K562 (cell line): ENCODE measurements around the gene CELSR1. TPM values are rescaled to one million over a fixed set of nuclear protein-coding genes. Genes with fewer than 3 reads are reported as not detected.

Experiments used
- ATAC-seq: fragments of 200-7000 bp; cut with Tn5 transposase; 3 replicates; pipeline ENCODE4 v1.9.1; 2020; ENCODE audit warnings: moderate library complexity
- BruUV-seq: library from RNA; stranded (reverse); fragments of 400-500 nt; replicated peaks from 2 replicates; lab custom pipeline; 2021; lab: Mats Ljungman, UMichigan
- CTCF ChIA-PET: fragments of 300-600 bp; formaldehyde crosslinking; extraction: SDS; loops from one replicate; lab custom pipeline; 2021; ENCODE audit warnings: low intra/inter-chr PET ratio; lab: Yijun Ruan, JAX
- POLR2A ChIA-PET: fragments of 300-600, 350-650 bp; sonication (Branson Sonifier 250); formaldehyde crosslinking; extraction: SDS; loops from one replicate; lab custom pipeline; 2021; ENCODE audit warnings: antibody characterized with exemption, inconsistent platforms; lab: Yijun Ruan, JAX
- DNase-seq, 4 experiments: peaks; one replicate each; pipeline versions ENCODE4 v3.0.0 to v3.0.0-alpha.2; 2011 to 2018; ENCODE audit warnings: low spot score in 3 of 4, mixed read lengths in 3 of 4; ENCODE audit errors: extremely low read depth in 1 of 4
- FAIRE-seq: peaks from 2 replicates; lab custom pipeline; 2011; peaks lifted over from hg19 to GRCh38; lab: Jason Lieb, UNC
- H2AFZ ChIP-seq: 2 replicates; pipeline ENCODE4 v1.6.0; 2011; ENCODE audit warnings: low read depth, low read length, control low read depth, inconsistent platforms
- H3K27ac ChIP-seq: fragments of 200-600 bp; 3 replicates; pipeline ENCODE4 v1.8.0; 2011; ENCODE audit warnings: low read depth, mild to moderate bottlenecking, control low read depth, inconsistent platforms, low read length, moderate library complexity, mixed read lengths; ENCODE audit errors: extremely low read depth
- H3K27me3 ChIP-seq, 2 experiments: fragments of 300-600 bp in 1 of 2; 2 replicates in 1 of 2; 3 replicates in 1 of 2; pipeline versions ENCODE4 v1.6.0 to v1.8.0; 2011; ENCODE audit warnings: inconsistent platforms in 2 of 2, low read length in 2 of 2, mild to moderate bottlenecking in 1 of 2, mixed read lengths in 1 of 2, moderate library complexity in 1 of 2; ENCODE audit not compliant: control insufficient read depth in 2 of 2, insufficient read depth in 2 of 2
- H3K36me3 ChIP-seq: fragments of 300-600 bp; 3 replicates; pipeline ENCODE4 v1.8.0; 2011; ENCODE audit warnings: mild to moderate bottlenecking, low read length, inconsistent platforms; ENCODE audit not compliant: control insufficient read depth, insufficient read depth
- H3K4me1 ChIP-seq, 2 experiments: fragments of 200-600 bp in 1 of 2; replicated peaks in 1 of 2; 2 replicates in 1 of 2; 3 replicates in 1 of 2; pipeline versions ENCODE4 v1.5.1 to v1.8.0; 2011; ENCODE audit warnings: inconsistent platforms in 2 of 2, low read length in 2 of 2, mild to moderate bottlenecking in 1 of 2, mixed read lengths in 1 of 2, moderate library complexity in 1 of 2; ENCODE audit not compliant: control insufficient read depth in 2 of 2, insufficient read depth in 2 of 2
- H3K4me2 ChIP-seq: 2 replicates; pipeline ENCODE4 v1.6.1; 2011; ENCODE audit warnings: low read length, control low read depth, inconsistent platforms, mixed read lengths; ENCODE audit not compliant: insufficient read depth
- H3K4me3 ChIP-seq: fragments of 200-600 bp; sonication (generic), shearing (Covaris generic); 2 replicates; pipeline ENCODE4 v1.5.1; 2016; ENCODE audit warnings: control low read depth, inconsistent platforms
- H3K79me2 ChIP-seq: fragments of 200-600 bp; 3 replicates; pipeline ENCODE4 v1.8.0; 2011; ENCODE audit warnings: low read length, inconsistent platforms; ENCODE audit not compliant: control insufficient read depth, insufficient read depth
- H3K9ac ChIP-seq, 2 experiments: 2 replicates each; pipeline versions ENCODE4 v1.6.0 to v1.6.1; 2011; ENCODE audit warnings: low read depth in 2 of 2, low read length in 2 of 2, control low read depth in 1 of 2, inconsistent platforms in 1 of 2, mild to moderate bottlenecking in 1 of 2, mixed read lengths in 1 of 2; ENCODE audit not compliant: insufficient read depth in 1 of 2
- H3K9me1 ChIP-seq: one replicate; pipeline ENCODE4 v1.6.0; 2011; ENCODE audit warnings: inconsistent platforms, mild to moderate bottlenecking, low read length, moderate library complexity; ENCODE audit not compliant: control insufficient read depth, insufficient read depth
- H3K9me3 ChIP-seq: replicated peaks from 2 replicates; pipeline ENCODE4 v1.5.1; 2011; ENCODE audit warnings: low read depth, low read length, inconsistent platforms; ENCODE audit not compliant: control insufficient read depth, insufficient read depth
- H4K20me1 ChIP-seq: replicated peaks from 2 replicates; pipeline ENCODE4 v1.6.1; 2011; ENCODE audit warnings: low read length, inconsistent platforms, mixed read lengths; ENCODE audit not compliant: control insufficient read depth, insufficient read depth
- ATF4 ChIP-seq: fragments of 450-650 bp; formaldehyde crosslinking; IDR thresholded peaks from 2 replicates; pipeline ENCODE4 v1.4.0; 2022; ENCODE audit warnings: mild to moderate bottlenecking, moderate library complexity
- CEBPG ChIP-seq, 3 experiments: fragments of 200-800 bp in 1 of 3; sonication (Bioruptor generic) in 1 of 3; sonication (generic) in 1 of 3; formaldehyde crosslinking in 1 of 3; IDR thresholded peaks in 2 of 3; conservative IDR thresholded peaks in 1 of 3; 2 replicates each; pipeline versions ENCODE4 v1.6.1 to v1.8.0; 2016 to 2022; ENCODE audit warnings: missing compliant biosample characterization in 2 of 3, missing genetic modification characterization in 2 of 3, mild to moderate bottlenecking in 1 of 3, missing genetic modification reagents in 1 of 3
- MXD1 ChIP-seq: fragments of 250-450 bp; sonication (Bioruptor Pico); IDR thresholded peaks from 2 replicates; pipeline ENCODE4 v1.8.0; 2021; ENCODE audit warnings: borderline replicate concordance, mild to moderate bottlenecking, moderate library complexity; ENCODE audit not compliant: poor library complexity, severe bottlenecking
- WGBS: fragments of 100-300 bp; shearing (Covaris generic); methylation state at CpG from one replicate; pipeline ENCODE4 v1.1.6; 2016; ENCODE audit warnings: low coverage, mixed read lengths; ENCODE audit not compliant: insufficient coverage; ENCODE audit errors: missing lambda C conversion rate; 5-methylcytosine and 5-hydroxymethylcytosine counted together
- in situ Hi-C: fragments of 300-500 bp; cut with MboI; formaldehyde crosslinking; loops from 4 replicates; pipeline ENCODE4 v1.15.0; 2018; ENCODE audit warnings: inconsistent platforms, mixed read lengths
- intact Hi-C: fragments of 100-400 bp; cut with micrococcal nuclease; formaldehyde crosslinking; loops from 2 replicates; pipeline ENCODE4 v1.14.2; 2022
- polyA plus RNA-seq, 8 experiments: library from polyadenylated mRNA; depleted of rRNA in 4 of 8; stranded (reverse) in 5 of 8; unstranded in 3 of 8; fragments of >200 nt; fragmentation: Nextera tagmentation in 2 of 8; fragmentation: Illumina TruSeq in 1 of 8; extraction: Ambion mirVana in 2 of 8; extraction: Trizol in 1 of 8; gene quantifications; 2 replicates each; pipeline versions ENCODE4 v1.2.1 to v1.2.3, GENCODE V29; 2011 to 2014; ENCODE audit warnings: inconsistent platforms in 1 of 8, missing spikeins in 1 of 8
- total RNA-seq, 7 experiments: library from RNA; depleted of rRNA in 6 of 7; stranded (reverse); fragments of >200 nt in 6 of 7; fragmentation: Illumina TruSeq in 2 of 7; extraction: Trizol in 2 of 7; gene quantifications; 2 replicates each; pipeline versions ENCODE4 v1.2.1 to v1.2.3, GENCODE V29; 2011 to 2021; ENCODE audit warnings: low replicate concordance in 1 of 7

CELSR1 gene
- total and polyA plus RNA-seq, 9 of the 15 experiments (the other 6 are each of a cell fraction or from before 2014, with no cell fraction given) = under 0.01 to 0.09 TPM; not detected in 7

GRCh38 chr22:46480396-46480795, 57.0 kb downstream of the CELSR1 start:
- ATAC-seq (no peak), DNase-seq (no peak), FAIRE-seq (no peak)
- Histone ChIP-seq H3K9me1 (no peaks in the 10 kb centered on the region), H4K20me1 (no peaks in the 10 kb centered on the region), H3K27ac (no peak overlapping the region), H2AFZ (no peak overlapping the region), H3K4me2 (no peak overlapping the region), H3K4me1 (peaks cover 0 to 6% of the 10 kb centered on the region in 2 experiments; a peak in 2 of 5 replicates), H3K79me2 (no peaks in the 10 kb centered on the region), H3K27me3 (peaks cover 6 to 44% of the 10 kb centered on the region in 2 experiments; a peak in 3 of 5 replicates), H3K36me3 (no peaks in the 10 kb centered on the region), H3K9me3 (no peaks in the 10 kb centered on the region), H3K4me3 (no peak overlapping the region), H3K9ac (no peak overlapping the region)
- intact Hi-C loops = no loop called here
- POLR2A ChIA-PET = no interaction called here
- in situ Hi-C loops = no loop called here
- CTCF ChIA-PET = no interaction called here
- 0% methylated on average over 1 of the region's 1 CpG for WGBS
- no peak for TF ChIP-seq CEBPG (CRISPR knock-in tag; IDR thresholded peaks at IDR 0.05)
- TF ChIP-seq CEBPG (tag; conservative IDR thresholded peaks at IDR 0.05 in 1 of 2, IDR thresholded peaks at IDR 0.05 in 1 of 2) = no peak
- no peak for TF ChIP-seq MXD1 (CRISPR knock-in tag)
- TF ChIP-seq ATF4 (CRISPR knock-in tag) = no peak
- no TSS peak for BruUV-seq
